Activated gamma-delta T cell treated with anti-CD3 and anti-CD28 coated beads, Interleukin-2, amount 50 U/mL, for 16 hours (primary cell): ENCODE measurements around the gene PDE3A.
"Not testable (repeated sequence)": the region's sequence is repeated elsewhere in the genome, so short reads cannot be mapped to it uniquely, and the experiment has no call there.

Source experiments
- DNase-seq: peaks from one replicate; pipeline ENCODE4 v3.0.0-alpha.2; 2020; ENCODE audit warnings: low read depth

The PDE3A gene

DNA sequence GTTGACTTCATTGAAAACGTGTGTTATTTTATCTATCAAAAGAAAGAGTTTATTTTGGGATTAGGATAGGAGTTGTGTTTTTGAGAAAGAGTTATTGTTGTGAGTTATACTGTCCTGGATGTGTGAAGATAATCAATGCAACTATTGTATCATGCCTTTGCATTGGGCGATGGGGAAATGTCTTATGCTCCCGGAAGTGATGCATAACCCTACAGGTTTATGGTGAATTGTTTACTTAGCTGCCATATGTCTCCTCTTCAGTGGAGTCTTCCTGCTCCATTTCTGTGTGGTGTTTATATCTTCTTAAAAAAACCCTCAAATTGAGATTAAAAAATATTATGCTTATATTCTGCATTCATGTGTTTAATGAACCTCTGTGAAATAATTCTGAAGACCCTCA, 6.5 kb downstream of the PDE3A start:
- no peak for DNase-seq

DNA sequence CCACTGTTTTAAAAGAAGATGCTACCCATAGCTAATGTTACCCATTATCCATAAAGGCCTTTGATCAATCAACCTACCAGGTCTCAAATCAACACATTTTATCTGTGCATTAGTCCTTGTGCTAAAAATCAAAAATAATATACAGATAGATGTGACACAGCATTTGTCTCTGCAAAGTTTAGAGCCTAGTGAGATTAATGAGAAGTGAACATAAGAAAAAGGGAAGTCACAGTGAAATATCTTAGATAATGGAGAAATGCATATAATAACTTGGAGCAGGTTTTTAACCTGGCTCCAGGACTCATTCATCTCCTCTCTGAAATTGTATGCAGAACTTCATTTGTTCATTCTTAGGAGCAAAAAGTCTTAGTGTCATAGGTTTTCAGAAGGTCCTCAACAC, 7.2 kb downstream of the PDE3A start:
- no peak for DNase-seq

DNA sequence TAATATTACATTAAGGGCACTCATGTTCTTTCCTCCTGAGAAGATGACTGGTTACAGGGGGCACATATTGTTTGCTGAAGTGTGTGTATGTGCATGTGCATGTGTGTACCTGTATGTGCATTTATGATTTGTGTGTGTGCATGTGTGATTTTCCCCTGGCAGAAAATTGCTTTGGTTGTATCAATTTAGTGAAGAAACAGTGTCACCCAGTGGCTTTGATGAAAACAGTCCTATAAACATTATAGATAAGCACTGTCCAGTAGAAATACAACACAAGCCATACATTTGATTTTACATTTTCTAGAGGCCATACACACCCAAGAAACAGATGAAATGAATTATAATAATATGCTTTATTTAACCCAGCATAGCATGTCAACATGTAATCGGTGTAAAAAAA, 8.6 kb downstream of the PDE3A start:
- DNase-seq, result no peak

DNA sequence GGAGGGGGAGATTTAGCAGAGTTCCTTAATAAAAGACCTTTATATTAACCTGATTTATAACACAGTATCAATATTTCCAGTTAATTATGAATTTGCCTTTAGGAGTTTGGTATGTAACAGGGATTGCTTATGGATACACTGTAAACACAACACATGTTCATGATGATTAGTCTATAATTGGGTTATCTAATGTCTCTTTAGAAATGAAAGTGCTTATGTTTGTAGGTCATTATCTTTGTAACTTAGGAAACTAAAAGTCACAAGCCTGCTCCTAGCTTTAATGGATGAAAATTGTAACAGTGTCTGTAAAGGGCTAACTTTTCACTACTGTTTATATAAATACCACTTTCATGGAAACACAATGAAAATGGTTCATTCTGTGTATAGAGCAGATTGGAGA, 9.4 kb downstream of the PDE3A start:
- no peak for DNase-seq

DNA sequence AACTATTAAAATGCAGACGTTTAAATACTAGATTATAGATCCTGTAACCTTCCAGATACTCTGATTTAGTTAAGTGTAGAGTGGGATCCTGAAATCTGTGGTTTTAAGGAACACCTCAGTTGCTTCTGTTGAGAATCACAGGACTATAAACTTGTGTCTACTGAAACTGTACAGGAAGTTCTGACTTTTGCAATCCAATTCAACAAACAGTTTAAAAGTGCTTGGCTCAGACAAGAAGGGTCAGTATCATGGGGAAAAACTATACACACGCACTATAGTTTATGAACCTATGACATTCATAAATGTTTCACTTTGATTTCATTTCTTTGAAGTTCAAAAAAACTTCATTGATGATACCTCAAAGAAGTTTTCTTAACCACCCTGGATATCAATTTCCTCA, 13.8 kb downstream of the PDE3A start:
- DNase-seq, result no peak

DNA sequence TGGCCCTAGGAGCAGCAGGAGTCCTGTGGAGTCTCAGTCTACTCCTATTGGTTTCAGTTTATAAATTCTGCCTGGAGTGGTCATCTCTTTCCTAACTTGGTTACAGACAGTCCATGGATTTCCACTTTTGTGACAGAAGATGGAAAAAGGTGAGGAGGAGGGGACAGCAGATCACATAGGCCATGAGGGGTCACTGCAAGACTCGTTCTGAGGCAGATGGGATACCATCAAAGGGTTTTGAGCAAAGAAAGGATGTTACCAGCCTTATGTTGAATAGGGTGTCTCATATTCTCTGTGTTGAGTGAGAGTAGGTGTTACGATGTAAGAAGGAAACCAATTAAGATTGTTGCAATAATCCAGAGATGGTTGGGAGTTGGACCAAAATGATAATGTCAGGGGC, 15.3 kb downstream of the PDE3A start:
- no peak for DNase-seq

DNA sequence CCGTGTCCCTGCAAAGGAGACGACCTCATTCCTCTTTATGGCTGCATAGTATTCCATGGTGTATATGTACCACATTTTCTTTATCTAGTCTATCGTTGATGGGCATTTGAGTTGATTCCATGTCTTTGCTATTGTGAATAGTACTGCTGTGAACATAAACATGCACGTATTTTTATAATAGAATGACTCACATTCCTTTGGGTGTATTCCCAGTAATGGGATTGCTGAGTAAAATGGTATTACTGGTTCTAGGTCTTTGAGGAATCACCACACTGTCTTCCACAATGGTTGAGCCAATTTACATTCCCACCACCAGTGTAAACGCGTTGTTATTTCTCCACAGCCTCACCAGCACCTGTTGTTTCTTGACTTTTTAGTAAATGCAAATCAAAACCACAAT, 16.5 kb downstream of the PDE3A start:
- DNase-seq, result not testable (repeated sequence)

DNA sequence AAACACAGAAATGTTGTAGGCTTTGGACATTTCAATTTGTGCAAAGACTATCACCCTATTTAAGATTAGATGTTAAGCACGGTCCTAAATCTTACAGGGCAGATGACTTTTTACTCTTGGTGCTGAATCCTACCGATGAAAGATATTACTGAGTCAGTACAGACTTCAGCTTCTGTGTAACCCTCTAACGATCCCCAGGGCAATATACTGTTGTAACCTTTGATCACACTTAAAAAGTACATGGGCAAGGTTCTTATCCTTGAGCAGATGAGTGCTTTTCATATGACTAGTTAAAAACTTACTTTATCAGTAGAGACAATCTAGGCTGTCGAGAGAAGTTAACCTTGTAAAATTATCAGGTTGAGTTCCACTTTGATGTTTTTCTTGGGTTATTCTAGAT, 22.5 kb downstream of the PDE3A start:
- DNase-seq, result no peak

DNA sequence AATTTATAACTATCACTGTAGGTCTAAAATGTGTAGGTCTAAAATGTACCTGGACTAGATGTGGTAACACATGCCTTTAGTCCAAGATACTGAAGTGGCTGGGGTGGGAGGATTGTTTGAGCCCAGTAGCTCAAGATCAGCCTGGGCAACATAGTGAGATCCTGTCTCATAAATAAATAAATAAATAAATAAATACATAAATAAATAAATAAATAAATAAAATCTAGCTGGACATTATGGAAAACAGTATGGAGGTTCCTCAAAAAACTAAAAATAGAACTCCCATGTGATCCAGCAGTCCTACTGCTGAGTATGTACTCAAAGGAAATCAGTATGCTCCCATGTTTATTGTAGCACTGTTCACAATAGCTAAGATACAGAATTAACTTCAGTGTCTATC, 24.0 kb downstream of the PDE3A start:
- DNase-seq, result no peak

DNA sequence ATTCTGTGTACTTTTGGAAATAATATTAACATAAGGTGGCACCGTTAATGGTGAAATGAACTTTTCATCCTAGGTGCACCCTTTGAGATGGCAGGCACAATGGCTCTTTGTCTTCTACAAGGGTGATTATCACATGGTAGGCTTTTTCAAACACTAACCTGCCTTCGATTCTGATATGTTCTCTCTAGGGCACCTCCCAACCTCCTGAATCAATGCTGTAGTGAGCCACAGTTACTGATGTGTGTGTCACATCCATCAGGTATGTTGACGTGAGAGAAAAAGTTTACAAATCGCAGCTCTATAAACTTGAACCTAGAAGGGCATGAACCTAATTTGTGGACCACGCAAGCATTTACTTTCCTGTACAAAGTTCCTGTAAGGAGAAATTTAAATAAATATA, 25.4 kb downstream of the PDE3A start:
- no peak for DNase-seq

DNA sequence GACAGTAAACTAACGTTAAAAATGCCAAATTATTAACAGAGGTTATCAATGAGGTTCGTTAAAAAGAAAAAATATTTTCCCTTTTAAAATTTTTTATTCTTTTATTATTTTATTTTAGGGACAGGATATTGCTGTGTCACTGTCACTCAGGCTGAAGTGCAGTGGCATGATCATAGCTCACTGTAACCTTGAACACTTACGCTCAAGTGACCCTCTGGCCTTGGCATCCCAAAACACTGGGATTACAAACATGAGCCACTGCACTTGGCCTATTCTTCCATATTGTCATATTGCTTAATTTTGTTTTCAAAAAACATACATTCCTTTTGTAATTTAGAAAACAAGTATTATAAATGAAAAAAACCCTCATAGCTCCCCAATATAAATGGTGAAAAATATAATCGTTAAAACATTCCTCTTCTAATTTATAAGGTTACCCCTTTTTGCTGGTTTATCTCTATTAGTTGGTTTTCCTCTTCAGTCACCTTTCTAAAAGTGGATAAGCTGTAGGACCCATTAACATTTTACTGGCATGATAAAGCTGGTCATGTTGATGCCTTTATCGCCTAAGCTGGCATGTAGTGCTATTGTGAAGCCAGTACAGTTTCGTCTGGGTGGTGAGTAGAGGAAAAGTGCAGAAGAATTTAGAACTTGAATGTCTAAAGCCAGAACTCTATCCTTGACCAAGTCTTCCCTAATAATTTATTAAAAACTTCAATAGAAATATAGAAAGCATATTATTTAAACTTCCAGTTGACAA, 27.6 kb downstream of the PDE3A start:
- DNase-seq, result no peak

DNA sequence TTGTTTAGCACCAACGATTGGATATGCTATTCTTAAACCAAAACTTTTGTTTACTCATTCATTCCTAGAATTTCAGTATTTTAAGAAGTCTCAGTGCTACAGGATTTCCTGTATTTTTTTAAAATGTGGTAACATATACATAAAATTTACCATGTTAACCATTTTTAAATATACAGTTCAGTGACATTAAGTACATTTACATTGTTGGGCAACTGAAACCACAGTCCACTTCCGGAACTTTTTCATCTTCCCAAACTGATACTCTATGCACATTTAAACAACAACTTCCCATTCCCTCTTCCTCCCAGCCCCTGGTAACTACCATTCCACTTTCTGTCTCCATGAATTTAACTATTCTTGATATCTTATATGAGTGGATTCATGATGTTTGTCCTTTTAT, 30.3 kb downstream of the PDE3A start:
- no peak for DNase-seq

DNA sequence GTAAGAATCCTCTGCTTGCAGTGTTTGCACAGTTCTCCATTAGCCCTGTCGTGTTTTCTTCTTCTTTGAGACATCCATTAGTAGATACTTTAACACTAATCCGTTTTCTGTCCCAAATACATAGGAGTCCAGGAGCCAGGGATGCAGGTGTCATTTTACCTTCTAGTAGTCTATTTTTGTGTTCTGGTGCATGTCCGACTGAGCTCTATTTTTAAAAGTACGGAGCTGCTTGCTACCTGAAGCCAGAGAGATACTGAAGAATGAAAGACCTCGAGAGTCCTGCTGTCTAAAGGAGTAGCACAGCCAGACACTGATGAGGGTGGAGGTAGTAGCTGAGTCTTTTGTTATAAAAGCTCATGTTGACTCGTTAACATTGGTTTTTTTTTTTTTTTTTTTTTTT, 31.7 kb downstream of the PDE3A start:
- no peak for DNase-seq

DNA sequence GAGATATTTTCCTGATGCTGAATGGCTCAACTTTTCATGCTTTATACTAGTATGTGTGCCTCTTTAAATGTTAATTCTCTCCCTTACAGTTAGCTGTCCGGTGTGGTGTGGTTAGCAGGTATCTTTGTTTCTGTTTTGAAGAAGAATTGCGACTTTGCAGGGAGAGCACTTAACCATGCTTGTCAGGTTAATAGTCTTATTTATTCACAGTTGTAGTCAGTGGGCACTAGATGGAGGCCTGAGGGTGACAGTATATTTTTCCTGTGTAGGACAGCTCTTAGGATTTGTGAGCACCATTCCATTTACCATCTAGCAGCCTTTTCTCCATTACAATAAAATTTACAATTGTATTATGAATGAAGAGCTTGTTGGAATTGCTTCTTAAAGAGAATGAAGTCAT, 34.9 kb downstream of the PDE3A start:
- DNase-seq, result no peak

DNA sequence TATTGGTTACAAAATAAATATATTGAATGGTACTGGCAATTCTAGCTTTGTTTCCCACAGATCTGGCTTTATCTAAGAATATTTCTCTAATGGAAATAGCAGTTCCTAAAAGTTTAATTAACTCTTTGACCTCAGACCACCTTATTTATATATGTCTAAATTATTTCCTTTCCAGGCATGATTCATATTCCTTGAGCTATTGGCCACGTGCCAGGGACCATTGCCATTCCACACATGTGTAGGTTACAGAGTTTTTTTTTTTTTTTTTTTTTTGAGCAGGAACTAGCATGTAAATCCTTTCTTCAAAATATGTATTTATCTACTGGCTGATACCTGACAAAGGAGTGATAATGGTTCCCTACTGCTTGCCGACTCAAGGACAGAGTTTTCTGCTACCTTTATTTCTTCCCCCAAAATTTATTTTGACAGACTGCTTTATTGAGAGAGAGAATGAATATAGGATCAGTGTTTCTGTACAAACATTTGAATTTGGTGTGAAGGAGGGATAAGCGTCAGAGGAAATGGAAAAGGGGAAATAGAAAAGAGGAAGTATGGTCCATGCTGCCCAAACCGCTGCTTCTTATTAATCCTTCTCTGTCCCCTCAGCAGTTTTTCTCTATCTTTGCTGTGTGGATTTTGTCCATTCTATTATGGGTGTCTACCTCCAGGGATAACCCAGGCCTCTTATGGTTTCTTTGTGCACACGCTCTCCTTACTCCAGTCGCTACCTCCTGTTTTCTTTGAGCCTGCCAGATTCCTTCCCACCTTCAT, 36.4 kb downstream of the PDE3A start:
- no peak for DNase-seq

DNA sequence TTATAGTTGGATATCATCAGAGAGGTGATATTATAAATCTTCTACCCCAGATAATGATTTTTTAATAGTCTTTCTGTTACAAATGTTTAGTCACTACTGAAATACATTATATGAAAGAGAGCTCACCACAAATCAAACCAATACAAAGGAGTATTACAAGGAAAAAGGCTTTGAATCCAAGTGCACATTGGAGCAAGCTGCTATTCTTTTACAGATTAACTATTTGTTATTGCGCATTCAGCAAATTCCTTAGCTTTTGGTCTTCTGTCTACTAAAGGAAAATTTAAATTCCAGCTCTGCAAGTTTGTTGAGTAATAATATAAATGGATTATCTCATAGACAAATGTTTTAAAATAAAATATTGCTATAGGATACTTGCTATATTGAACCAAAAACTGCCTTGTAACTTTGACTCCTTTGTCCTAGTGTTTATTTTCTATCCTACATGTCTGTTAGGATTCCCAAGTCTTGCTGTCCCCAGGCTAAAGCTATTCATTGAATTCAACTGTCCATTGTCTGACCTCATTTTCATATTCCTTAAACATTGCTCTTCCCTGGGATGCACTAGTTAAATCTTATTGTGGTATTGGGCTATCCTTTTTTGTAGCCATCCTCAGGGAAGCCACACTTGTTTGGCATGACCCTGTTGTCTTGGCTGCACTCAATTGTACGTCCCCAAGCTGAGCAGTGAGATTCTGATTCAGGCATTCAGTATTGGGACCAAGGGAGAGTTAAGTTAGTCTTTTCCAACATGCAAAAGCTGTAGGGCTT, 41.5 kb downstream of the PDE3A start:
- DNase-seq, result no peak

DNA sequence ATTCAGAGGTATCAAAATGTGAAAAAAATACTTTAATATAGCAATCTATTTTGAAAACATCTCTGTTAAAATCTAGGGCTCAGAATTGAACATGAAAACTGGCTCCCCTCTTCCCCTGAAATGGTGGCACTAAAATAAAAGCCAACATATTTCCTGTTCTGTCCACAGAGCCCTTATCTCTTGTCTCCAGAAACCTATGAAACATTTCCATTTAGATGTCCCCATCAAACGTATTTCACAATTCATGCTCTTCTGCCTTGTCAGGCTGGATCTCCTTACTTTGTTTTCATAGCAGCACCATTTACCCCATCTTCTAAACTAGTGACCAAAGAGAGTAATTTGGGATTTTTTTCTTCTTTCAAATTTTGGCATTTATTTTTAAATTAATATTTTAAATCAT, 42.4 kb downstream of the PDE3A start:
- DNase-seq, result no peak

DNA sequence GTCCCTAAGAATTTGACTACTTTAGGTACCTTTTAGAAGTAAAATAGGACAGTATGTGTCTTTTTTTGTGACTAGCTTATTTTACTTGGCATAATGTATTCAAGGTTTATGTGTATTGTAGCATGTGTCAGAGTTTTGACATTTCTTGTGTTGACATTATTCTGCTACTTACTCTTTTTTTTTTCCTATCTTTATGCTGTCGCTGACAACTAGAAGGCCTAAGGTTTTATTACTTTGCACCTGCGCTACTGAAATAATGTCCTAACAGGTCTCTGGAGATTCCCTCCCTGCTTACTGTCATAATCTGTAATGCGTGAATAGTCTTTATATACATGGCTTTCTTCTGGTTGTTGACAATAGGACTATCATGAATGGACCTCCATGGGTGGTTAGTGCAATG, 43.0 kb downstream of the PDE3A start:
- DNase-seq, result no peak

DNA sequence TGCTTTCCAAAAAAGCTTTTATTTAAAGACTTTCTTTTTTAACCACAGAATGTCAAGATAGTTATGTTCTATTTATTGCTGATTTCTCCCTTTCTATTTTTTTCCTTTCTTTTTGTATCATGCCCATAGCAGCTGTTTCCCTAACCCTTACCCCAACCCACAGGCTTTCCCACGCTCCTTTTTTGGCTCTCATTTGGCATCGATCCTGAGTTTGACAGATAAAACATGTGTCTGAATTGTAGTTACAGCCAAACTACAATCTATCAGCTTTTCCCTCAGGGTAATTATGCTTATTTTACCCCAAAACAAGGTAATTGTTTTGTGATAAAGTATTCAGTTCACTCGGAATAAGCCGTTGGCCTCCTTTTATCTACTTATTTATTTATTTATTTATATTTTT, 46.7 kb downstream of the PDE3A start:
- no peak for DNase-seq

DNA sequence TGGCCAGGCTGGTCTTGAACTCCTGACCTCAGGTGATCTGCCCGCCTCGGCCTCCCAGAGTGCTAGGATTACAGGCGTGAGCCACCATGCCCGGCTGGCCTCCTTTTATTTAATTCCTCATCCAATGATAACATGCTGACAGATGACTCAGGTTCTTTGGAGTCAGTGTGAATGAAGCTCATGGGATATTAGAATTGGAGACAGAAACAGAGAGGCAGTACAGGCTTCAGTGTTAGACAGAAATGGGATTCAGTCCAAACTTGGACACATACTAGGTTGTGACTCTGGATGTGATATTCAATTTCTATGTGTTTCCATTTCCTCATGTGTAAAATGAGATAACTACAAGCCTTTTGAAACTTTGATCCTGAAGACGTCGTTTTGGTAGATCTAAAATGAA, 47.3 kb downstream of the PDE3A start:
- no peak for DNase-seq

DNA sequence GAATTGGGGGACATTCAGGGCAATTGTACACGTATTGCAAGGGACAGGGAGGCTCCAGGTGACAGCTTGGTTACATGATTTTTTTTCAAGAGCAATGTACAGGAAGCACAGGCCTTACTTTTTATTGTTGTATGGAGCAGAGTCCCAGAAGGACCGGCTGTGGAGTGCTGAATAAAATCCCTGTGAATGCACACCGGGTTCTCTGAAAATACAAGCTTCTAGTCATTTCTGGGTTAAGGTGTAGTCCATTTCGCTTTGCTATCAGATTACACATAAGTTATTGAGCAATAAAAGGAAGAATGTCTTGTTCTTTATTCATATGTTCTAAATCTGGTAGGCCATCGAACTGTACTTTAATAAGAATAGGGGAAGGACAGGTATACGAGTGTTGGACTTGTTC, 52.2 kb downstream of the PDE3A start:
- DNase-seq, result no peak

DNA sequence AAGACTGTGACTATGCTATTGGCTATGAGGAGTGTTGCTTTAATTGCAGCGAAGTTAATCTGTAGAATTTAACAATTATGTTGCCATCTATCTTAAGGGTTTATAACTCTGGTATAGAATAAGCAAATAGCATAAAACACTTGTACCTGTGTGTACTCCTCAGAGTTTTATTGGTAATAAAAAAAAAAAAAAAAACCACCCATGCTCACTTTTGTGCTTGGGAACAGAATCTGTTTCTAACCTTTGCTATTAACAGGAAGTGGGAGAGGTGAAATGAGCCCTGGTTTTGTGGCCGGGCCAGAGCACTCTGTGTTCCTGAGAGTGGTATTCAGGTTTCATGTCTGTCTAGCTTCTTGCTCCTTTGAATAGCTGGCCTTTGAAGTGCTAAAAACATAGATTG, 53.1 kb downstream of the PDE3A start:
- no peak for DNase-seq

DNA sequence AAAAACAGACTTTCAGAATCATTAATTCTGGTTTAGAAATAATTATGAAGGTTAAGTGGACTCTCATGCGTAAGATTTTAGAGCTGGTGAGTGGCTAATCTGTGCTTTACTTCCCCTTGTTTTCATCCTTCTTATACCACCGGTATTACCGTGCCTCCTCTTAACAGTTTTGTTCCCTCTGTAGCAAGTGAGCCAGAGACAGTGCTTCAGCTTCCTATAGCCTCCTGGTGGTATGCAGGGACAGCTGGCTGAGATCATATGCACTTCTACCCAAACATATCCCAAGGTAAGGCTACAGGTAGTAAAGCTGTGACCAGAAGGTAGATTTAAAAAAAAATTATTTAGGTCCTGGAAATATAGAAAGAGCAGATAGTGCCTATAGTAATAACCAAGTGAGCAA, 55.2 kb downstream of the PDE3A start:
- no peak for DNase-seq
